ENCODE results near the gene PLA2G5.

GRCh38 chr1:20076710-20077461 is 6.9 kb downstream of the PLA2G5 start:
- TF ChIP-seq POLR2A (IDR thresholded peaks at IDR 0.05), result no peak
- no peak for TF ChIP-seq CTCF (IDR thresholded peaks at IDR 0.05)
- no peak for TF ChIP-seq EP300 (IDR thresholded peaks at IDR 0.05)
